SIG-M5 treated with dmso at 0.1 percent for 504 hours (cell line): Measurements from ENCODE around the gene FPR1.
"Not testable (repeated sequence)": the region's sequence is repeated elsewhere in the genome, so short reads cannot be mapped to it uniquely, and the experiment has no call there.

Experiments
- DNase-seq: peaks from one replicate; lab custom pipeline; 2025; ENCODE audit not compliant: unreplicated experiment; lab: John Stamatoyannopoulos, UW

Gene FPR1

GRCh38 chr19:51779703-51780102 is 28.0 kb upstream of the FPR1 start:
- DNase-seq, result no peak

DNA sequence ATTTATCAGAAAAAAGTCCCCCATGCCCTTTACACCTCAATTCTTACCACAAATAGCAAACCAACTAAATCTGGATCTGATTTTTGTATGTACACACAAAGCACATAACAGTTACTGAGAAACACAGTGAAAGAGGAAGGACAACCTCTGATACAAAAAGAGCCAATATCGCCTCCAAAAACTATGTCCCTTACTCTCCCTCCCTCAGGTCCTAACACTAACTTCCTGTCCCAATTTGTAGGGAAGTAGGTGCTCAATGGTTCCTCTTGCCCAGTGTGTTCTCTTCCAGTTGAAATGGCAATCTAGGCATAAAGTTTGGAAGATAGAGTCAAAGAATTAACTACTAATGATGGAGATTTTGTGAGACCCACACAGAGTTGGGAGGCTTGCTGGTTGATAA is 27.5 kb upstream of the FPR1 start:
- DNase-seq, result no peak

- DNase-seq, result peak; percentile 59
These were observed 26.1 kb upstream of the FPR1 start for GRCh38 chr19:51777570-51778462.

DNA sequence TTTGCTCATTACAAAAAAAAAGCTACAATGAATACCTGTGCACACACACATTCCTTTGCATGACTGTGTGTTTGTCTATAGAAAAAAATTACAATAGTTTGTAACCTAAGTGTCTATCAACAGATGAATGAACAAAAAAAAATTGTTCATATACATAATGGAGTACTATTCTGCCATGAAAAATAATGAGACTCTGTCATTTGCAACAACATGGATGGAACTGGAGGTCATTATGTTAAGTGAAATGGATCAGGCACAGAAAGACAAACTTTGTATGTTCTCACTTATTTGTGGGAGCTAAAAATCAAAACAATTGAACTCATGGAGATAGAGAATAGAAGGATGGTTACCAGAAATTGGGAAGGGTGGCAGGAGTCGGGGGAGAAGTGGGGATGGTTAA is 24.9 kb upstream of the FPR1 start:
- DNase-seq, result not testable (repeated sequence)

- DNase-seq, result no peak
These were observed 21.3 kb upstream of the FPR1 start for GRCh38 chr19:51772977-51773376.

DNA sequence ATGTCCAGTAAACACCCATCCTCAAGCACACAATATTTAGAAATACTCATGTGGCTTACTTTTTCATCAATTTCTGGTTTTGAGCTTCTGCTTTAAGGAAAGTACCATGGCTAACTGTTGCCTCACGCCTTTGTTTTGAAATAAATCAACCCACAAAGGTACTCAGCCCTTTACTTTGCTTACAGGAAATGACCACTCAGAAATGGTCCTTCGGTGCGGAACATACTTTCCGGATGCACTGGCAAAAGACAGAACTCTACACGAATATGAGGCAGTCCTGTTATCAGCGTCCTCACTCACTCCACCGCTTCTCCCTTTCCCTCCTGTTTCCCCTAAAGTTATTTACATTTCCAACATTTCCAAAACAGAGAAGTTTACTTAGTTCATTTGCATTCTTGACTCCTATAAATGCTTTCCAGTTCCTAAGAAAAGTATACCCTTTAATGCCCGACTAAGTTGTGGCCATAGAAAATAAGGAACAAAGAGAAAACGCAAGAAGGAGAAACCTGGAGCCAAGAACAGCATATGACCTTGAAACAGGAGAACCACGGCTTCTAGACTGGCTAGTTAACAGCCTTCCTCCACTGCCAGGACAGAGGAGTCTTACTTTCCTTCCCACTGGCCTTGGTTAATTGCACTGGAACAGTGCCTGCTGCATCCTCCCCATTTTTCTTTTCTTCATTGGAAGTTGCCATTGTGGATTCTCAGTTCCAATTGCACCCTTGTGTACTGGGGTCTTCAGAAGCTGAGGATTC is 19.9 kb upstream of the FPR1 start:
- no peak for DNase-seq

GRCh38 chr19:51766461-51766860 is 14.8 kb upstream of the FPR1 start:
- DNase-seq, result no peak

- DNase-seq, result no peak
These were observed 13.4 kb upstream of the FPR1 start for GRCh38 chr19:51765086-51765485.

DNA sequence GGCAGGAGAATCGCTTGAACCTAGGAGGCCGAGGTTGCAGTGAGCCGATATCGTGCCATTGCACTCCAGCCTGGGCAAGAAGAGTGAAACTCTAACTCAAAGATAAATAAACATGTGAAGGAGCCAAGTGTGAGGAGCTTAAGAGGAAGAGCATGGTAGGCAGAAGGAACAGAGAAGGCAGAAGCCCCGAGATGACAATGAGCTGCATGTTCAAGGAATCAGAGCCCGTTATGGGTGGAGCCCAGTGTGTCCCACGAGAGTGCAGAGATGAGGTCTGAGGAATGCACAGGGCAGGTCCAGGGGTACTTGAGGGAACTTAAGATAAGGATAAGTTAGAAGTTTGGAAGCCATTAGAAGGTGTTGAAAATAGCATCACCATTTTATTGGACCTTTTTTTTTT is 10.0 kb upstream of the FPR1 start:
- DNase-seq, result no peak

DNA sequence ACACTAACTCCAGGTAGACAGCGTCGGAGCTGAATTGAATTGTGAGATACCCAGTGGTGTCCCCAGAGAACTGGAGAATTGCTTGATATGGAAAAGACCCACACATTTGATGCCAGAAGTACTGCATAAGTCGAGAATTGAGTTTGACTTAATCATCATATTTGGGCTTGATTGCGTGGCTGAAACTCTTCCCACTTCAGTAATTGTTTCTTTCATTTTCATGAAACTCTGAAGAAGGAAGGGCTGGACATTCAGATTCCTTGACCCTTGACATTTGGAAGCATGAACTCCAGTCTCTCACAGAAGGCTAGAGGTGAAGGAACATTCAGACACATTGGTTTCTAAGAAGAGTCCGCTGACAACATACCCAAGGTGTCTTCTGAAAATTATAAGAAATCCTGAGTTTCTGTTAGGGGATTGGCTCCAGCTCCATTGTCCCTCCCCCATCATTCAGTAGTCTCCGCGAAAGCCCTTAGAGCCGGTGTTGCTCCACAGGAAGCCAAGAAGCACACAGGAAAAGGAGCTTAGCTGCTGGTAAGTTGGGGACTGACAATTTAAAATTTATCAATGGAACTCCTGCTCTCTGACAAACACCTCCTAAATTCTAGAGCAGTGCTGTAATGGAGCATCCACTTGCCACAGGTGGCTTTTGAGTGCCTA is 9.1 kb upstream of the FPR1 start, which contains the start of gene FPR2:
Gene FPR2, plus strand, starts transcription at position 484 of the 660 bp plus-strand sequence. CDS start 7,479 bp downstream, outside the sequence.
- no peak for DNase-seq

GRCh38 chr19:51755571-51755970 is 3.9 kb upstream of the FPR1 start:
- DNase-seq, result no peak

DNA sequence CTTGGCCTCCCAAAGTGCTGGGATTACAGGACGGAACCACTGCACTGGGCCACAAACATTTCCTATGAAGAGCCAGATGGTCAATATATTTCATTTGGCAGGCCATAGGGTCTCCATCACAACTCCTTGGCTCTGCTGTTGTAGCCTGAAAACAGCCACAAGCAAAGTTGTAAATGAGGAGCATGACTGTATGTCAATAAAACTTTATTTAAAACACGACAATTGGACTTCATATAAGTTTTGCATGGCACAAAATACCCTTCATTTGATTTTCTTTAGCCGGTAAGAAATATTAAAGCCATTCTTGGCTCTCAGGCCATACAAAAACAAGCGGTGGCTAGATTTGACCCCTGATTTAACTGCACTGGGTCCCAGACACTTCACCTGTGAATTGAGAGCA is 3.1 kb upstream of the FPR1 start:
- DNase-seq, result no peak

DNA sequence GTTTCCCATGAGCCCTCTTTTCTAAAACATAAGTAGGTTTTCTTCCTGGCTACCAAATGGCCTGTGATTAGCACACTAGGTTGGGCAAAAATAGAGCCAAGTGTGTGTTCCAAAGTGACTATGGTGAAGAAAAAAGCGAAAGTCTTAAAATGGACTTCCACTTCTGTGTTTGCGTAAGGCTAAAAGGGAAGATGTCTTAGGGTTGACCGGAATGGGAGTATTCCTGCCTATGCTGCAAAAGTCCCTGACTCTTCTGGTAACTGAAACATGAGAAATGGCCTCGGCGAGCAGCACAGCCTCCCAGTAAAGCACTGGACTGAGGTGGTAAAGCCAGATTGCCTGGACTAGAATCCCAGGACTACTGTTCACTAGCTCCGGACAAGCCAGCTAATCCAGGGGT is 2.4 kb upstream of the FPR1 start:
- DNase-seq, result no peak

DNA sequence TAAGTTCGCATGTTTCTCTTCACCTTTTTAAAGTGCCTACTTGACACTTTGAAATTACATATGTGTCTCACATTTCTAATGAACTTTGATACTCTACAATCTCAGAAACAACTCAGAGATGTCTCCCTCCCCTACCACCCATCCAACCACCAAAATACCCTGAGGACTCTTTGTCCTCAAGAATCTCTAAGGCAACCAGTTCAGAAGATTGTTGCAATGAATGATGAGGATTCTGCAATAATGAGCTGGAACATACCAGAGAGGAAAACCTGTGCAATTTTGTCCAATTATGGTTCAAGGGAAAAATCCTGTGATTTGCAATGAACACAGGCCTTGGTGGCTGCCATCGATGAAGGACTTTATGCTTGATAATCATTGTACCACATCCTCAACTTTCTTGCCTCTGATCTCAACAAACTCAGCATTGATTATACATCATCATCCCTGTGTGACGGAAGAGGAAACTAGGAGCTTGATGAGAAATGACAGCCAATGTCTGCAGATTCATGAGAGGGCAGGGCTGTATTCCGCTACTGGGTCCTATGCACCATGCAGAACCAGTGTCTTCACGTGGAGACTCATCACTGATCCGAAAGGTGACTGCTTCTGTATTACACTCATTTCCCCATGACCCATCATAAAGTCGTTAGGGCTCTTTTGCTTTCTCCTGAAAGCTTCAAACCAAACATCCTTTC is 1.1 kb downstream of the FPR1 start:
- no peak for DNase-seq

DNA sequence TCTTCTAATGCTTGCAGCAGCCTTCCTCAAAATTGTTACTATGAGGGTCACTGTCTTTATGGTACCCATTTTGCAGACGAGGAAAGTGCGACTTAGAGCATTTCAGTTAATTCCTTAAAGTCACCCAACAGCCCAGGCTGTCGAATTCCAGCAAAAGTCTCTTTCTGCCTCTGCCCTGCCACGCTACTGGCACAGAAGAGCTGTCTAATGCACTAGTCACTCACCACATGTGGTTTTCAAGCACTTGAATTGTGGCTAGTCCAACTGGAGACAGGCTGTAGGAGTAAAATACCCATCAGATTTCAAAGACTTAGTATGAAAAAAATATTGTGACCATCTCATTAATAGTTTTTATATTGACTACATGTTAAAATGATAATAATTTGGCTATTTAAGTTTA is 1.7 kb downstream of the FPR1 start:
- no peak for DNase-seq

GRCh38 chr19:51746731-51747130 is 4.9 kb downstream of the FPR1 start:
- DNase-seq, result no peak

DNA sequence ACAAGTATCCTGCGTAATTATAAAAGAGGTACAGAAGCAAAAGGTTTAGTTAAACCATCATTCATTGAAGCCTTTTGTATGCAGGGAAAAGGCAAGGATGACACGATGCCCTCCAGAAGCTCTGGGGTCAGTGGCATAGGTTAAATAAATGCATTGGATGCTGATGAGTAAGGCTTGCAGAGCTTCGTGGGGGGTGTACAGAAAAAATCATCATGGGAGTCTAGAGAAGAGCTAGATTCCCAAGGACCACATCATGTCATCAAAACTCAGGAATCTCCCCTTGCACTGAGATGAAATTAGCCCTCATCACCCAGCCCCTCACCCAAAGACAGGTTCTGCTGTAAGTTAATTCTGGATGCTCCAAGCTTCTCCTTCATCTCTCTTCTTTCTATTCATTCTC is 8.3 kb downstream of the FPR1 start:
- no peak for DNase-seq

- DNase-seq, result no peak
These were observed 8.9 kb downstream of the FPR1 start for GRCh38 chr19:51742789-51743188.

GRCh38 chr19:51740356-51740755 is 11.3 kb downstream of the FPR1 start:
- DNase-seq, result no peak

DNA sequence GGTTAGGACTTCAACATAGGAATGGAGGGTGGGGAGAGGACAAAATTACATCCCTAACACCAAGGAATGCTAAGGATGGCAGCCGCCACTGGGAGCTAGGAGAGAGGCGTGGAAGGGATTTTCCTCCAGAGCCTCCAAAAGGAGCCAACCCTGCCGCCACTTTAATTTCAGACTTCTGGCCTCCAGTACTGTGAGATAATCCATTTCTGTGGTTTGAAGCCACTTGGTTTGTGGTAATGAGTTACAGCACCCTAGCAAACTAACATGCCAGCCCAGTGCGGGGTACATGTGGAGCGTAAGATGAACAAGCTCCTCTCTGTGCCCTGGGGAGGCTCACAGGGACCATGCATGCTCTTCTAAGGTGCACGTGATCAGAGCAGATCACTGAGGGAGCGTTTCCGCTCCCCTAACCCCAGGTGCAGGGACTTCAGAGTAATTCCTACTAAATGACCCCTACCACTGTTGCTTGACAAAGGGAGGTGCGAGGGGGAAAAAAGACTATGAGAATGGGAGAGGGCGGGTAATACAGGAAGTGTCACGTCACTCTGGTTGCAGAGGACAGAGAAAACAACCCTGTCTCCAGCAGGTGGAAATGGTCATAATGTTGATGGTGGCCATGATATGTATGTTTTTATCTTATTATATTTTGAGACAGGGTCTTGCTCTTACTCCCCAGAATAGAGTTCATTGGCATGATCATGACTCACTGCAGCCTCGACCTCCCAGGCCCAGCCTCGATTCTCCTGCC is 12.0 kb downstream of the FPR1 start:
- DNase-seq, result no peak
